ENCODE measurements around the gene CAB39.

CAB39 gene

GRCh38 chr2:230823264-230823964 lies 110.8 kb downstream of the CAB39 start:
- no peak for DNase-seq

GRCh38 chr2:230824406-230824978 lies 111.8 kb downstream of the CAB39 start:
- peak; percentile 63 to 76 for DNase-seq

- DNase-seq: no peak
Measured at GRCh38 chr2:230825354-230825753, 112.7 kb downstream of the CAB39 start.

- DNase-seq: no peak
Measured at GRCh38 chr2:230827774-230828271, 115.2 kb downstream of the CAB39 start.

GRCh38 chr2:230828272-230828961 lies 115.8 kb downstream of the CAB39 start:
- DNase-seq: no peak

- no peak for DNase-seq
Measured at GRCh38 chr2:230829293-230829692, 116.7 kb downstream of the CAB39 start.

- no peak for DNase-seq
Measured at GRCh38 chr2:230829959-230830358, 117.3 kb downstream of the CAB39 start.

GRCh38 chr2:230830428-230830827 lies 117.8 kb downstream of the CAB39 start:
- no peak for DNase-seq

GRCh38 chr2:230840301-230840700 lies 127.7 kb downstream of the CAB39 start:
- peak; percentile 56 to 68 for DNase-seq

GRCh38 chr2:230842473-230842872 lies 129.8 kb downstream of the CAB39 start:
- DNase-seq: no peak

GRCh38 chr2:230843132-230843531 lies 130.5 kb downstream of the CAB39 start:
- no peak for DNase-seq

- DNase-seq: no peak
Measured at GRCh38 chr2:230846360-230846759, 133.7 kb downstream of the CAB39 start.

- peak; percentile 70 to 80 for DNase-seq
Measured at GRCh38 chr2:230847883-230848388, 135.3 kb downstream of the CAB39 start.

- no peak for DNase-seq
Measured at GRCh38 chr2:230849633-230850357, 137.2 kb downstream of the CAB39 start.

- DNase-seq: no peak
Measured at GRCh38 chr2:230850358-230850658, 137.7 kb downstream of the CAB39 start.

- no peak for DNase-seq
Measured at GRCh38 chr2:230852113-230852512, 139.5 kb downstream of the CAB39 start.

- no peak for DNase-seq
Measured at GRCh38 chr2:230861552-230862255, 149.1 kb downstream of the CAB39 start.

GRCh38 chr2:230862292-230862691 lies 149.7 kb downstream of the CAB39 start:
- DNase-seq: no peak

GRCh38 chr2:230863031-230863430 lies 150.4 kb downstream of the CAB39 start:
- DNase-seq: no peak

GRCh38 chr2:230863442-230864121 lies 150.9 kb downstream of the CAB39 start:
- no peak for DNase-seq

GRCh38 chr2:230864122-230864604 lies 151.5 kb downstream of the CAB39 start:
- DNase-seq: no peak

All from AML-193 (cell line).